Measurements from ENCODE around the gene ZG16.

DNA sequence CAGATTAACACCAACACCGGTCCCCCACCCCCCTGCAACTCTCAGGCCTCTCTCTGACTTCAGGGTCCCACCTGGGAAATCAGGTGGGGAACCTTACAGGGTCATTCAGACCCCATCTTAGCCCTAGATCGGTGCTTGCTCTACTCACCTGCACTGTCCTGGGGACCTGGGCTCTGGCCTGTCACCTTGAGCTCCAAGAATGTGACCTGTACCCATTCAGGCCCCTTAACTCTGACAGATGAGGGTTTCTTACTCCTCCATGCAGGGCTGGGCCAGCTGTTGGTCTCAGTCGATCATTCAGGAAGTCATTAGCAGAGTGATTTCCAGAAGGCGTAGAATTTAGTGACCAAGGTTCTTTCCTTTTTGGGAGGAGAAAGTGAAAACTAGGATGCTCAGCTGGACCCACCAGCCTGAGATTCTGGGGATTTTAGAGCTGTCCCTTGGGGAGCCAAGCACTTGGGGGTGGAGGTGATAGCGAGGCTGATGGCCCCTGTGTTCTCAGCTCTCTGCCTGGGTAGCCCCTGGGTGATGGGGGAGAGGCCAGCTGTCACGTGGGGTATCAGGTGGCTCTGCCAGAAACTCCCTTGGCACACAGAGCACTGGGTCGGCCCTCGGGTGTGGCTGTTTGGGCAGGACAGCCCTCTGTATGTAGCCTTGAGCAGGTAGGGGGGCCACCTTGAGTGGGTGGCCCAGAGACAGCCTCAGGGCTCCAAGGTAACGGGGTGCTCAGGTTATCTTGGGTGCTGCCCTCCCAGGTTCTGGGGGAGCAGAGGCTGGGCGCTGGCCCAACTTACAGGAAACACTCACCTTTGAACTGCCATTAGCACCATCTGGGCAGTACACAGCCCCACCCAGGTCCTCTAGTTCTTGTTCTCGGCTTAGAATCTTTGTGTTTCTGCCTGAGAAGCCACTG is 42.9 kb downstream of the ZG16 start:
- TF ChIP-seq CTCF (IDR thresholded peaks at IDR 0.05) (no peak), ZNF263 (CRISPR knock-in tag; IDR thresholded peaks at IDR 0.05; ENCODE audit: low read depth) (no peak), CREB1 (CRISPR knock-in tag; IDR thresholded peaks at IDR 0.05) (no peak), TEAD4 (CRISPR knock-in tag; IDR thresholded peaks at IDR 0.05) (no peak), ATF1 (CRISPR knock-in tag; IDR thresholded peaks at IDR 0.05) (no peak), SP1 (CRISPR knock-in tag; conservative IDR thresholded peaks at IDR 0.05) (no peak), E2F1 (CRISPR knock-in tag; IDR thresholded peaks at IDR 0.05) (no peak)
- TF ChIP-seq, protein P1, sequence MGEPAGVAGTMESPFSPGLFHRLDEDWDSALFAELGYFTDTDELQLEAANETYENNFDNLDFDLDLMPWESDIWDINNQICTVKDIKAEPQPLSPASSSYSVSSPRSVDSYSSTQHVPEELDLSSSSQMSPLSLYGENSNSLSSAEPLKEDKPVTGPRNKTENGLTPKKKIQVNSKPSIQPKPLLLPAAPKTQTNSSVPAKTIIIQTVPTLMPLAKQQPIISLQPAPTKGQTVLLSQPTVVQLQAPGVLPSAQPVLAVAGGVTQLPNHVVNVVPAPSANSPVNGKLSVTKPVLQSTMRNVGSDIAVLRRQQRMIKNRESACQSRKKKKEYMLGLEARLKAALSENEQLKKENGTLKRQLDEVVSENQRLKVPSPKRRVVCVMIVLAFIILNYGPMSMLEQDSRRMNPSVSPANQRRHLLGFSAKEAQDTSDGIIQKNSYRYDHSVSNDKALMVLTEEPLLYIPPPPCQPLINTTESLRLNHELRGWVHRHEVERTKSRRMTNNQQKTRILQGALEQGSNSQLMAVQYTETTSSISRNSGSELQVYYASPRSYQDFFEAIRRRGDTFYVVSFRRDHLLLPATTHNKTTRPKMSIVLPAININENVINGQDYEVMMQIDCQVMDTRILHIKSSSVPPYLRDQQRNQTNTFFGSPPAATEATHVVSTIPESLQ (CRISPR knock-in tag; IDR thresholded peaks at IDR 0.05) = no peak
- TF ChIP-seq, protein P2, sequence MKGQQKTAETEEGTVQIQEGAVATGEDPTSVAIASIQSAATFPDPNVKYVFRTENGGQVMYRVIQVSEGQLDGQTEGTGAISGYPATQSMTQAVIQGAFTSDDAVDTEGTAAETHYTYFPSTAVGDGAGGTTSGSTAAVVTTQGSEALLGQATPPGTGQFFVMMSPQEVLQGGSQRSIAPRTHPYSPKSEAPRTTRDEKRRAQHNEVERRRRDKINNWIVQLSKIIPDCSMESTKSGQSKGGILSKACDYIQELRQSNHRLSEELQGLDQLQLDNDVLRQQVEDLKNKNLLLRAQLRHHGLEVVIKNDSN (CRISPR knock-in tag; IDR thresholded peaks at IDR 0.05) = no peak
- TF ChIP-seq, protein P3, sequence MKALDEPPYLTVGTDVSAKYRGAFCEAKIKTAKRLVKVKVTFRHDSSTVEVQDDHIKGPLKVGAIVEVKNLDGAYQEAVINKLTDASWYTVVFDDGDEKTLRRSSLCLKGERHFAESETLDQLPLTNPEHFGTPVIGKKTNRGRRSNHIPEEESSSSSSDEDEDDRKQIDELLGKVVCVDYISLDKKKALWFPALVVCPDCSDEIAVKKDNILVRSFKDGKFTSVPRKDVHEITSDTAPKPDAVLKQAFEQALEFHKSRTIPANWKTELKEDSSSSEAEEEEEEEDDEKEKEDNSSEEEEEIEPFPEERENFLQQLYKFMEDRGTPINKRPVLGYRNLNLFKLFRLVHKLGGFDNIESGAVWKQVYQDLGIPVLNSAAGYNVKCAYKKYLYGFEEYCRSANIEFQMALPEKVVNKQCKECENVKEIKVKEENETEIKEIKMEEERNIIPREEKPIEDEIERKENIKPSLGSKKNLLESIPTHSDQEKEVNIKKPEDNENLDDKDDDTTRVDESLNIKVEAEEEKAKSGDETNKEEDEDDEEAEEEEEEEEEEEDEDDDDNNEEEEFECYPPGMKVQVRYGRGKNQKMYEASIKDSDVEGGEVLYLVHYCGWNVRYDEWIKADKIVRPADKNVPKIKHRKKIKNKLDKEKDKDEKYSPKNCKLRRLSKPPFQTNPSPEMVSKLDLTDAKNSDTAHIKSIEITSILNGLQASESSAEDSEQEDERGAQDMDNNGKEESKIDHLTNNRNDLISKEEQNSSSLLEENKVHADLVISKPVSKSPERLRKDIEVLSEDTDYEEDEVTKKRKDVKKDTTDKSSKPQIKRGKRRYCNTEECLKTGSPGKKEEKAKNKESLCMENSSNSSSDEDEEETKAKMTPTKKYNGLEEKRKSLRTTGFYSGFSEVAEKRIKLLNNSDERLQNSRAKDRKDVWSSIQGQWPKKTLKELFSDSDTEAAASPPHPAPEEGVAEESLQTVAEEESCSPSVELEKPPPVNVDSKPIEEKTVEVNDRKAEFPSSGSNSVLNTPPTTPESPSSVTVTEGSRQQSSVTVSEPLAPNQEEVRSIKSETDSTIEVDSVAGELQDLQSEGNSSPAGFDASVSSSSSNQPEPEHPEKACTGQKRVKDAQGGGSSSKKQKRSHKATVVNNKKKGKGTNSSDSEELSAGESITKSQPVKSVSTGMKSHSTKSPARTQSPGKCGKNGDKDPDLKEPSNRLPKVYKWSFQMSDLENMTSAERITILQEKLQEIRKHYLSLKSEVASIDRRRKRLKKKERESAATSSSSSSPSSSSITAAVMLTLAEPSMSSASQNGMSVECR (CRISPR knock-in tag; IDR thresholded peaks at IDR 0.05; ENCODE audit: borderline replicate concordance) = no peak

Data from WTC11 (cell line).